Osteoblast (primary cell): ENCODE results near the gene ESPN. TPM values are rescaled to one million over a fixed set of nuclear protein-coding genes. Genes with fewer than 3 reads are reported as not detected.

ENCODE experiments used
- DNase-seq: peaks from one replicate; pipeline ENCODE4 v3.0.0; 2011; ENCODE audit warnings: low spot score, mixed read lengths; ENCODE audit not compliant: insufficient read length; ENCODE audit errors: missing footprints
- H2AFZ ChIP-seq: 2 replicates; pipeline ENCODE4 v1.6.0; 2011; ENCODE audit warnings: mild to moderate bottlenecking, low read length
- H3K27ac ChIP-seq: 2 replicates; pipeline ENCODE4 v1.5.1; 2011; ENCODE audit warnings: mild to moderate bottlenecking, low read depth, low read length, moderate library complexity
- H3K27me3 ChIP-seq: 2 replicates; pipeline ENCODE4 v1.6.0; 2012; ENCODE audit warnings: mild to moderate bottlenecking, control low read depth, inconsistent platforms, low read length, moderate library complexity; ENCODE audit not compliant: insufficient read depth
- H3K36me3 ChIP-seq: 2 replicates; pipeline ENCODE4 v1.5.1; 2011; ENCODE audit warnings: mild to moderate bottlenecking, low read length, control low read depth, moderate library complexity; ENCODE audit not compliant: insufficient read depth
- H3K4me1 ChIP-seq: 2 replicates; pipeline ENCODE4 v1.5.1; 2011; ENCODE audit warnings: mild to moderate bottlenecking, low read length, control low read depth, moderate library complexity; ENCODE audit not compliant: insufficient read depth
- H3K4me2 ChIP-seq: 2 replicates; pipeline ENCODE4 v1.6.0; 2011; ENCODE audit warnings: mild to moderate bottlenecking, low read length; ENCODE audit not compliant: insufficient read depth
- H3K4me3 ChIP-seq: fragments of 200-600 bp; sonication (generic); 3 replicates; pipeline ENCODE4 v1.5.1; 2012; ENCODE audit warnings: mild to moderate bottlenecking, low read length, inconsistent platforms; ENCODE audit not compliant: insufficient read depth
- H3K79me2 ChIP-seq: 2 replicates; pipeline ENCODE4 v1.6.0; 2012; ENCODE audit warnings: mild to moderate bottlenecking, low read length, control low read depth, inconsistent platforms; ENCODE audit not compliant: insufficient read depth
- H3K9me3 ChIP-seq: 2 replicates; pipeline ENCODE4 v1.5.1; 2011; ENCODE audit warnings: low read depth, low read length, control low read depth
- H4K20me1 ChIP-seq: 2 replicates; pipeline ENCODE4 v1.6.0; 2012; ENCODE audit warnings: mild to moderate bottlenecking, low read length, control low read depth; ENCODE audit not compliant: insufficient read depth
- CTCF ChIP-seq: IDR thresholded peaks from 2 replicates; pipeline ENCODE4 v1.5.1; 2011; ENCODE audit warnings: mild to moderate bottlenecking, low read depth, low read length, moderate library complexity; ENCODE audit errors: extremely low read depth
- total RNA-seq: library from RNA; depleted of rRNA; stranded (reverse); fragments of >200 nt; gene quantifications from 2 replicates; pipeline ENCODE4 v1.2.3, GENCODE V29; 2012

ESPN gene
- total RNA-seq, 1 donor, result not detected

GRCh38 chr1:6421266-6421665 is 3.3 kb upstream of the ESPN start:
- Histone ChIP-seq H3K27me3 (peaks cover 91% of the 10 kb centered on the region), H3K4me2 (no peak overlapping the region)

GRCh38 chr1:6423321-6423999 is 1.1 kb upstream of the ESPN start:
- Histone ChIP-seq H3K27ac (no peak overlapping the region), H3K9me3 (no peaks in the 10 kb centered on the region), H3K4me2 (peak overlapping the region; percentile 4), H4K20me1 (peaks cover 6% of the 10 kb centered on the region), H2AFZ (no peak overlapping the region), H3K36me3 (no peaks in the 10 kb centered on the region), H3K27me3 (peaks cover 80% of the 10 kb centered on the region), H3K4me3 (no peak overlapping the region), H3K79me2 (no peaks in the 10 kb centered on the region), H3K4me1 (peaks cover 8% of the 10 kb centered on the region)
- TF ChIP-seq CTCF, result peak; percentile 39
- DNase-seq, result peak; percentile 95

More at GRCh38 chr1:6421266-6421665, 3.3 kb upstream of the ESPN start:
- Histone ChIP-seq H4K20me1 (peaks cover 6% of the 10 kb centered on the region), H2AFZ (no peak overlapping the region), H3K9me3 (no peaks in the 10 kb centered on the region), H3K27ac (no peak overlapping the region), H3K79me2 (no peaks in the 10 kb centered on the region), H3K4me1 (peaks cover 8% of the 10 kb centered on the region), H3K36me3 (no peaks in the 10 kb centered on the region), H3K4me3 (no peak overlapping the region)
- TF ChIP-seq CTCF, result no peak
- peak; percentile 83 for DNase-seq

GRCh38 chr1:6424000-6424565 is 493 bp upstream of the ESPN start:
- Histone ChIP-seq H2AFZ (no peak overlapping the region), H3K79me2 (no peaks in the 10 kb centered on the region), H4K20me1 (peaks cover 6% of the 10 kb centered on the region), H3K27me3 (peaks cover 75% of the 10 kb centered on the region), H3K4me2 (no peak overlapping the region), H3K27ac (no peak overlapping the region), H3K9me3 (no peaks in the 10 kb centered on the region), H3K36me3 (no peaks in the 10 kb centered on the region), H3K4me1 (peaks cover 8% of the 10 kb centered on the region), H3K4me3 (no peak overlapping the region)
- DNase-seq, result peak; percentile 92
- TF ChIP-seq CTCF, result no peak

- H3K4me2 ChIP-seq, result no peak overlapping the region
- no peaks in the 10 kb centered on the region for H3K79me2 ChIP-seq
- no peaks in the 10 kb centered on the region for H3K36me3 ChIP-seq
- peaks cover 6% of the 10 kb centered on the region for H4K20me1 ChIP-seq
- peaks cover 68% of the 10 kb centered on the region for H3K27me3 ChIP-seq
- H3K4me1 ChIP-seq, result peaks cover 8% of the 10 kb centered on the region
- H3K9me3 ChIP-seq, result no peaks in the 10 kb centered on the region
- no peak overlapping the region for H2AFZ ChIP-seq
- H3K4me3 ChIP-seq, result no peak overlapping the region
- no peak for DNase-seq
- no peak for TF ChIP-seq CTCF
- no peak overlapping the region for H3K27ac ChIP-seq
These were observed 1.1 kb downstream of the ESPN start for GRCh38 chr1:6425658-6426057.
